NCI-H82 treated with DMSO at 0.1 percent for 48 hours (cell line): ENCODE data around the gene SNAPC5.
A peak's percentile ranks its signal among the peaks of the same experiment; 100 is the strongest.
"Not testable (repeated sequence)": the region's sequence is repeated elsewhere in the genome, so short reads cannot be mapped to it uniquely, and the experiment has no call there.

Experiments used
- DNase-seq: peaks from one replicate; lab custom pipeline; 2025; ENCODE audit not compliant: unreplicated experiment; lab: John Stamatoyannopoulos, UW

SNAPC5 gene

GRCh38 chr15:66497502-66498455 lies at the start of gene SNAPC5:
TSS of gene SNAPC5 (minus strand) at chr15:66497762. CDS start at chr15:66497731, 31 bp downstream.
- DNase-seq, result peak; percentile 72

- no peak for DNase-seq
Observed at GRCh38 chr15:66545255-66545654, 47.7 kb upstream of the SNAPC5 start.

- no peak for DNase-seq
Observed at GRCh38 chr15:66542896-66543295, 45.3 kb upstream of the SNAPC5 start.

GRCh38 chr15:66535056-66535455 lies 37.5 kb upstream of the SNAPC5 start:
- no peak for DNase-seq

GRCh38 chr15:66524838-66525237 lies 27.3 kb upstream of the SNAPC5 start:
- DNase-seq, result no peak

- no peak for DNase-seq
Observed at GRCh38 chr15:66523926-66524325, 26.4 kb upstream of the SNAPC5 start.

GRCh38 chr15:66515901-66516322 lies 18.4 kb upstream of the SNAPC5 start:
- no peak for DNase-seq

- no peak for DNase-seq
Observed at GRCh38 chr15:66514586-66514985, 17.0 kb upstream of the SNAPC5 start.

- no peak for DNase-seq
Observed at GRCh38 chr15:66508293-66508883, 10.8 kb upstream of the SNAPC5 start.

- DNase-seq, result no peak
Observed at GRCh38 chr15:66505818-66506217, 8.3 kb upstream of the SNAPC5 start.

- no peak for DNase-seq
Observed at GRCh38 chr15:66505430-66505811, 7.9 kb upstream of the SNAPC5 start.

GRCh38 chr15:66504563-66505429 lies 7.2 kb upstream of the SNAPC5 start, which contains the start of the genes RPL4 and ZWILCH:
TSS of gene RPL4 (minus strand) at chr15:66504855. CDS start at chr15:66504790, 65 bp downstream.
TSS of gene ZWILCH (plus strand) at chr15:66505326. CDS start at chr15:66505339, 13 bp downstream.
- DNase-seq, result peak; percentile 63

GRCh38 chr15:66503780-66504562 lies 6.4 kb upstream of the SNAPC5 start:
- no peak for DNase-seq

GRCh38 chr15:66503041-66503648 lies 5.6 kb upstream of the SNAPC5 start:
- not testable (repeated sequence) for DNase-seq

GRCh38 chr15:66502491-66502890 lies 4.9 kb upstream of the SNAPC5 start:
- DNase-seq, result no peak

- DNase-seq, result not testable (repeated sequence)
Observed at GRCh38 chr15:66500346-66500745, 2.8 kb upstream of the SNAPC5 start.

- DNase-seq, result no peak
Observed at GRCh38 chr15:66498501-66499386, 1.2 kb upstream of the SNAPC5 start.

GRCh38 chr15:66496951-66497501 lies 536 bp downstream of the SNAPC5 start:
- DNase-seq, result no peak

- no peak for DNase-seq
Observed at GRCh38 chr15:66494262-66494661, 3.3 kb downstream of the SNAPC5 start.
